GM23248 (cell line): ENCODE data around the gene TLE2. TPM values are rescaled to one million over a fixed set of nuclear protein-coding genes. Genes with fewer than 3 reads are reported as not detected.

Experiments
- DNase-seq: peaks from one replicate; pipeline ENCODE4 v3.0.0-alpha.2; 2015
- H2AFZ ChIP-seq: fragments of 200-600 bp; sonication (generic); 2 replicates; pipeline ENCODE4 v1.6.1; 2016; ENCODE audit warnings: antibody characterized with exemption
- H3F3A ChIP-seq: fragments of 200-600 bp; sonication (generic); 2 replicates; pipeline ENCODE4 v1.6.1; 2016; ENCODE audit warnings: mild to moderate bottlenecking, antibody characterized with exemption, mixed run types; ENCODE audit not compliant: insufficient read depth
- H3K27ac ChIP-seq: fragments of 200-600 bp; sonication (generic); 2 replicates; pipeline ENCODE4 v1.5.1; 2016; ENCODE audit warnings: mild to moderate bottlenecking
- H3K27me3 ChIP-seq: fragments of 200-600 bp; sonication (generic); replicated peaks from 2 replicates; pipeline ENCODE4 v1.6.1; 2016; ENCODE audit warnings: mild to moderate bottlenecking; ENCODE audit not compliant: insufficient read depth
- H3K36me3 ChIP-seq: fragments of 200-600 bp; sonication (generic); 2 replicates; pipeline ENCODE4 v1.6.1; 2016; ENCODE audit warnings: low read depth, mild to moderate bottlenecking
- H3K4me1 ChIP-seq: fragments of 200-600 bp; sonication (generic); 2 replicates; pipeline ENCODE4 v1.6.1; 2016; ENCODE audit warnings: mild to moderate bottlenecking; ENCODE audit not compliant: insufficient read depth
- H3K4me2 ChIP-seq: fragments of 200-600 bp; sonication (generic); one replicate; pipeline ENCODE4 v1.6.1; 2016; ENCODE audit warnings: mild to moderate bottlenecking; ENCODE audit not compliant: unreplicated experiment
- H3K4me3 ChIP-seq: fragments of 200-600 bp; sonication (generic); 2 replicates; pipeline ENCODE4 v1.5.1; 2016; ENCODE audit warnings: mild to moderate bottlenecking
- H3K79me2 ChIP-seq: fragments of 200-600 bp; sonication (generic); 2 replicates; pipeline ENCODE4 v1.6.1; 2016; ENCODE audit warnings: mild to moderate bottlenecking; ENCODE audit not compliant: insufficient read depth
- H3K9ac ChIP-seq: fragments of 200-600 bp; sonication (generic); 2 replicates; pipeline ENCODE4 v1.6.1; 2016; ENCODE audit warnings: mild to moderate bottlenecking
- H3K9me2 ChIP-seq: fragments of 200-600 bp; sonication (generic); 2 replicates; pipeline ENCODE4 v1.6.1; 2016; ENCODE audit warnings: mixed run types, mild to moderate bottlenecking, moderate library complexity; ENCODE audit not compliant: insufficient read depth
- H3K9me3 ChIP-seq: fragments of 200-600 bp; sonication (generic); one replicate; pipeline ENCODE4 v1.6.1; 2017; ENCODE audit warnings: low read depth
- H4K20me1 ChIP-seq: fragments of 200-600 bp; sonication (generic); 2 replicates; pipeline ENCODE4 v1.6.0; 2016; ENCODE audit not compliant: insufficient read depth
- EZH2 ChIP-seq: fragments of 200-600 bp; sonication (generic); IDR thresholded peaks from 2 replicates; pipeline ENCODE4 v1.6.1; 2018; ENCODE audit warnings: antibody characterized with exemption, mild to moderate bottlenecking; ENCODE audit not compliant: insufficient read depth, poor library complexity, severe bottlenecking
- EZH2phosphoT487 ChIP-seq: fragments of 200-600 bp; sonication (generic); IDR thresholded peaks from 2 replicates; pipeline ENCODE4 v1.6.1; 2018; ENCODE audit warnings: antibody characterized with exemption, moderate library complexity, mild to moderate bottlenecking, low read depth; ENCODE audit not compliant: insufficient read depth
- WGBS, 2 experiments: methylation state at CpG; one replicate each; pipeline ENCODE4 v1.1.6; 2015 to 2017; ENCODE audit warnings: low lambda C conversion rate in 2 of 2, low coverage in 1 of 2; ENCODE audit errors: missing lambda C conversion rate in 2 of 2; 5-methylcytosine and 5-hydroxymethylcytosine counted together
- in situ Hi-C: fragments of 300-500 bp; cut with MboI; formaldehyde crosslinking; loops from 2 replicates; pipeline ENCODE4 v1.15.0; 2020
- polyA plus RNA-seq: library from polyadenylated mRNA; unstranded; fragments of >200 nt; fragmentation: Nextera tagmentation; extraction: Ambion mirVana; gene quantifications from 2 replicates; pipeline ENCODE4 v1.2.1, GENCODE V29; 2016
- total RNA-seq: library from RNA; depleted of rRNA; stranded (reverse); fragments of >200 nt; shearing (Covaris generic); gene quantifications from 2 replicates; pipeline ENCODE4 v1.2.3, GENCODE V29; 2014

The TLE2 gene
- total and polyA plus RNA-seq, 2 experiments from 2014 or later, result 3.6 to 10.1 TPM

DNA sequence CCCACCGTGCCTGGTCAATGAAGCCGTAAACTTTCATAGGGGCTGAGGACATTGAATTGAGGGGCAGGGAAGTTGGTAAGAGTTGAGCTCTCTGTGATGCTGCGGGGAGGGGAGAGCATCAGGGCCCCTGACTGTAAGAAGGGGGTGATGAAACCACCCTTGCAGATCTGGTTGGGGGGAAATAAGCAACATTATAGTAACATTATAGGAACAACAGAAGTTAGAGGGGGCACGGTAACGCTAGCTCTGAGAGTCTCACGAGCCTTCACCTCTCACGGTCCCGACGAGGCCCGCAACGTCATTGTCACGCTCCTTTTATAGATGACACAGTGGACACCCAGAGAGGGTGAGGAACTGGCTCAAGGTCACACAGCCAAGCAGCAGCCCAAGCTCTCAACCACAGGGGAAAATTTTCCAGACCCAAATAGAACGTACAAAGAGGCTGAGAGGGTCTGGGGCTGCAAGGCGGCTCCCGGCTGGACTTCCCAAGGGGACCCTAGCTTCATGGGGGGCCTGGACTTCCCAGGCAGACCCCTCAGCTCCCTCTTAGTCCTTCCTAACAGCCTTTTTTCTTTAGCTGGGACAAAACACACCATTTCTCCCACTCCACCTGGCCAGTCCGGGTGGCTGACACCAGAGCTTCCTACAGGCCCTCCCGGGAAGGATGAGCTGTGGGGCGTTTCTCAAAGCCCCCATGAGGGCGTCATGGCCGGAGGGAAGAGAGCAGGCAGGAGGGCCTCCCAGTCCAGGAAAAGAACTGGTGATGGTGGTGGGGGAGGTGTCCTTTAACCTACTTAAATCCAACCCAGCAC lies 29.1 kb upstream of the TLE2 start:
- H3K9me2 ChIP-seq, result no peaks in the 10 kb centered on the region
- H3K79me2 ChIP-seq, result peaks cover 35% of the 10 kb centered on the region
- WGBS, 2 experiments, result 83 to 84% methylated on average over 19 to 20 of the region's 20 CpGs
- H3K27me3 ChIP-seq, result no peaks in the 10 kb centered on the region
- H3K4me1 ChIP-seq, result no peaks in the 10 kb centered on the region
- H3K9me3 ChIP-seq, result no peaks in the 10 kb centered on the region
- in situ Hi-C loops, result no loop called here
- H3K36me3 ChIP-seq, result 0 out of 2 replicates have a peak, but pooled peaks cover 22% of the 10 kb centered on the region
- TF ChIP-seq EZH2 (no peak), EZH2phosphoT487 (no peak)
- H2AFZ ChIP-seq, result no peak overlapping the region
- no peak overlapping the region for H3K27ac ChIP-seq
- 0 out of 2 replicates have a peak, but pooled peaks cover 6% of the 10 kb centered on the region for H3F3A ChIP-seq
- 0 out of 2 replicates have a peak, but pooled peaks cover 4% of the 10 kb centered on the region for H4K20me1 ChIP-seq
- no peak overlapping the region for H3K4me2 ChIP-seq
- no peak overlapping the region for H3K4me3 ChIP-seq
- no peak overlapping the region for H3K9ac ChIP-seq
- no peak for DNase-seq

DNA sequence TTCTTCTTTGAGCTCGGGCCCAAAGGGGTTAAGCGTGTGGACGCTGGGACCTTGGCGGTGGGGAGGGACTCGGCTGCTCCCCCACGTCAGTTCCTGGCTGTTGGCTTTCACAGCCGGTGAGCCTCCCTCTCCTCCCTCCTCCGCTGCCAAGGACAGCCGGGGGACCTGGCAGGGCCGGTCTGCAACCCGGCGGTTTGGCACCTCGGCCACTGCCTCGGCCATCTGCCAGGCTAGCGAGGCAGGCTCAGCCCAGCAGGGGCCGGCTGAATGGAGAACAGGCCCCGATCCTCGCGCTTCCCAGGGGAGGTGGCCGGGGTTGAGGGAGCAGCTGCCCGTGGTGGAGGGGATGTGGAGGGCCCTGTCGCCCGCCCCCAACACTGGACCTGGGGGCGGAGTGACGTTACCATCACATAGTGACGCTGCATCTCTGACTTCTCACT lies 28.2 kb upstream of the TLE2 start:
- in situ Hi-C loops, result no loop called here
- Histone ChIP-seq H3K36me3 (0 out of 2 replicates have a peak, but pooled peaks cover 22% of the 10 kb centered on the region), H3K4me1 (no peaks in the 10 kb centered on the region), H3K9ac (no peak overlapping the region), H3K9me3 (no peaks in the 10 kb centered on the region), H3K4me2 (no peak overlapping the region), H3K27ac (no peak overlapping the region), H3K4me3 (no peak overlapping the region), H3K79me2 (peaks cover 35% of the 10 kb centered on the region), H3K9me2 (no peaks in the 10 kb centered on the region), H3F3A (0 out of 2 replicates have a peak, but pooled peaks cover 12% of the 10 kb centered on the region), H3K27me3 (no peaks in the 10 kb centered on the region), H4K20me1 (0 out of 2 replicates have a peak, but pooled peaks cover 4% of the 10 kb centered on the region), H2AFZ (no peak overlapping the region)
- DNase-seq, result peak; percentile 58
- 37 to 43% methylated on average over 26 of the region's 26 CpGs for WGBS, 2 experiments
- TF ChIP-seq EZH2phosphoT487 (no peak), EZH2 (no peak)

DNA sequence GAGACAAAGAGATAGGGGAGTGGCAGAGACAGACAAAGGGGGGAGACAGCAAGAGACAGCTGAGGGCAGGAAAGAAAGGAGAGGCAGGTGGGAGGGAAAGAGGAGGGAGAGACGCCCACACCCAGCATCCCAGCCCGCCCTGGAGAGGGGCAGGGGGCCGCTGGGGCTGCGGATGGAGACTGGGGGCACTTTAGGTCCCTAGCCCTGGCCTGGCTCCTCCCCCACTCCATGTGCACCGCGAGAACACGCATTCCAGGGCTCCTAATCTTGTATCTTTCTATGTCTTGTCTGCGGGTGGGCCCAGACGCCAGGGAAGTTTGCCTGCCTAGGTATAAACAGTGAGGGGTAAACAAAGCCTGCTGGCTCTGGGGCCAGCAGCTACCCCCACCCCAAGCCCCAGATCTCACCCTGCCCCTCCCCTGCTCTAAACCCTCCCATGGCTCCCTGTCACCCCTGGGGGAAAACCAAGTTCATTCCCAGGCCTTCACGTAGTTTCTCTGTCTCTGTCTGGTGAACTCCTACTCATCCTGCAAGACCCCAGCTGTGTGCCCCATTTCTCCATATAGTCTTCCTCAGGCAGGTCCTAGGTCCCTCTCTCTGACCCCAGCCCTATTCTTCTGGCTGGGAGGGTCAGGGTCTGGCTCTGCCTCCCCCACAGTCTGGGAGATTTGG lies 27.5 kb upstream of the TLE2 start:
- TF ChIP-seq EZH2 (no peak), EZH2phosphoT487 (no peak)
- no peak overlapping the region for H3K4me3 ChIP-seq
- H2AFZ ChIP-seq, result no peak overlapping the region
- H4K20me1 ChIP-seq, result 0 out of 2 replicates have a peak, but pooled peaks cover 4% of the 10 kb centered on the region
- no peaks in the 10 kb centered on the region for H3K9me2 ChIP-seq
- no peaks in the 10 kb centered on the region for H3K4me1 ChIP-seq
- DNase-seq, result no peak
- 0 out of 2 replicates have a peak, but pooled peaks cover 12% of the 10 kb centered on the region for H3F3A ChIP-seq
- no peak overlapping the region for H3K27ac ChIP-seq
- H3K79me2 ChIP-seq, result peaks cover 35% of the 10 kb centered on the region
- no peaks in the 10 kb centered on the region for H3K9me3 ChIP-seq
- no peak overlapping the region for H3K4me2 ChIP-seq
- H3K27me3 ChIP-seq, result no peaks in the 10 kb centered on the region
- 92 to 96% methylated on average over 5 to 10 of the region's 10 CpGs for WGBS, 2 experiments
- 0 out of 2 replicates have a peak, but pooled peaks cover 22% of the 10 kb centered on the region for H3K36me3 ChIP-seq
- H3K9ac ChIP-seq, result no peak overlapping the region
- in situ Hi-C loops, result no loop called here

DNA sequence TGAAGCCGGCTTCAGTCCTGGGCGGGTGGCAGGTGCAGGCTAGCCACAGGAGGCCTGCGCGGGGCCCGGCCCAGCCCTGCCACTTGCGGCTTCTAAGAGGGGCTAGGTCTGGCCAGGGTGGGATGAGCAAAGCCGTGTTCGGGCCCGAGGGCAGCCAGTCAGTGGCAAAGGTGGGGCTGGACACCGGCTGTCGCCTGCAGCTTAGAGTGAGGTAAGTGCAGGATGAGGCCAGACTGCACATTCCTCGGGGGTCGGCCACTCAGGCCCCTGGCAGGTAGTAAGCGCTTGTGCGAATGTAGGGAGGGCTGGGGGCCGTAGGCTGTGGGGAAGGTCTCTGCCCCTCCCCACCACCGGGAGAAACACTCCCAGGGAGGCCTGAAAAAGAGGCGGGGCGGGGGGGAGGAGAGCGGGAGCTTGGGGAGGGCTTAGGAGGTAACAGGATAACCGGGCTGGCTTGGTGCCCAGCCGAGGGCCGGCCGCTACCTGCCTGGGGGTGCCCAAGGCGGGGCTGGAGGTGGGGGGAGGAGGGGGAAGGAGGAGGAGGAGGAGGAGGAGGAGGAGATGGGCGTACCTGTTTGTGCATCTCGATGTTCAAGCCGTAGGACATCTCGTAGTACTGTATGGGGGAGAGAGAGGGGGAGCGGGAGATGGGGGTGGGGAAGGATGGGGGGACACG lies 26.8 kb upstream of the TLE2 start:
- Histone ChIP-seq H3K9me2 (no peaks in the 10 kb centered on the region), H3K4me1 (no peaks in the 10 kb centered on the region), H3F3A (0 out of 2 replicates have a peak, but pooled peaks cover 12% of the 10 kb centered on the region), H3K27me3 (no peaks in the 10 kb centered on the region), H3K9me3 (no peaks in the 10 kb centered on the region), H2AFZ (no peak overlapping the region), H3K36me3 (0 out of 2 replicates have a peak, but pooled peaks cover 22% of the 10 kb centered on the region), H3K79me2 (peaks cover 31% of the 10 kb centered on the region), H4K20me1 (0 out of 2 replicates have a peak, but pooled peaks cover 4% of the 10 kb centered on the region), H3K27ac (no peak overlapping the region), H3K4me2 (no peak overlapping the region), H3K9ac (no peak overlapping the region), H3K4me3 (no peak overlapping the region)
- WGBS, 2 experiments, result 75 to 86% methylated on average over 14 to 31 of the region's 31 CpGs
- in situ Hi-C loops, result no loop called here
- TF ChIP-seq EZH2 (no peak), EZH2phosphoT487 (no peak)
- DNase-seq, result no peak
